NCI-H2107 treated with DMSO at 0.1 percent for 48 hours (cell line): Measurements from ENCODE around the gene NAALADL2.
"Not testable (repeated sequence)": the region's sequence is repeated elsewhere in the genome, so short reads cannot be mapped to it uniquely, and the experiment has no call there.

Source experiments
- DNase-seq: peaks from one replicate; lab custom pipeline; 2025; ENCODE audit not compliant: unreplicated experiment; lab: John Stamatoyannopoulos, UW

The NAALADL2 gene

DNA sequence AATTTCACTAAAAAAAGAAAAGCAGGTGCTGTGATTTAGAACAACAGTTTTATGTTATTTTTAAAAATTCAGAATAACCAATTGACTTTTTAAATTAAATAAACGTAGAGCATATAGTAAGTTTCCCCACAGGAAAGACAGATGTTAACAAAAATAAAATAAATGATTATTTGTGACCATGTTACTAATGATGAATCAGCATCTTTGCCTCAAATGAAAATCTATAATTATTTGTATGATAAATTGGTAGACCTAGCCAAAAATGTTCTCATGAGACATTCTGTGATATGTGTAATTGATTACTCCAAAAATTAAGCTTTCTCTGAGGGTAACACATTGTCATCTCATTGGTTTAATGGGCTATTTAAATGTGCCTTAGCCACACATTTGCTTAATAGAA, 948.0 kb downstream of the NAALADL2 start:
- DNase-seq = no peak

DNA sequence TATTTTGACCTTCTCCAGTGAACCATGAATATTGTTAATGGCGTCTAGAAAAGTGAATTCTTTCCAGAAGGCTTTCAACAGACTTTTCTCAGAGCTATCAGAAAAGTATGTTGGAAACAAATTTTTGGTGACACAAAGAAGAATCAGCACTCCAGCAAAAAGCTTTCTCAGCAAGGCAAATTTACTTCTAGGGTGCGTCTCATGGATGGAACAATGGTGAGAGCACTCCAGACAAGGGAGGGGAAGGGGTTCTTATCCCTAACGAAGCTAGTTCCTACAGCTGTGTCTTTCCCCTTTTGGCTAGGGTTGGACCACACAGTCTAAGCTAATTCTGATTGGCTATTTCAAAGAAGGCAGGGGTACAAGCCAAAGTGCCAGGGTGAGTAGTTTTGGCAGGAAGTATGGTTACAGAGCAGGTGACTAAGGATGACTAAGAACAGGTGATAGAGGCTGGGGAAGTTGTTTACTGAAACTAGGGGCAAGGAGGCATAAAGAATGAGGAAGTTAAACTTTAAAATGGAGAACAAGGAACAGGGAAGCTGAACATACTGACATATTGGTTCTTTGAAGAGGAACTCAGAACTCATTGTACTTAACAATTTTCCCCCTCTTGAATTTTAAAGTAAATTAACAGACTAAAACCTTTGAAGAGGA, 959.8 kb downstream of the NAALADL2 start:
- no peak for DNase-seq

DNA sequence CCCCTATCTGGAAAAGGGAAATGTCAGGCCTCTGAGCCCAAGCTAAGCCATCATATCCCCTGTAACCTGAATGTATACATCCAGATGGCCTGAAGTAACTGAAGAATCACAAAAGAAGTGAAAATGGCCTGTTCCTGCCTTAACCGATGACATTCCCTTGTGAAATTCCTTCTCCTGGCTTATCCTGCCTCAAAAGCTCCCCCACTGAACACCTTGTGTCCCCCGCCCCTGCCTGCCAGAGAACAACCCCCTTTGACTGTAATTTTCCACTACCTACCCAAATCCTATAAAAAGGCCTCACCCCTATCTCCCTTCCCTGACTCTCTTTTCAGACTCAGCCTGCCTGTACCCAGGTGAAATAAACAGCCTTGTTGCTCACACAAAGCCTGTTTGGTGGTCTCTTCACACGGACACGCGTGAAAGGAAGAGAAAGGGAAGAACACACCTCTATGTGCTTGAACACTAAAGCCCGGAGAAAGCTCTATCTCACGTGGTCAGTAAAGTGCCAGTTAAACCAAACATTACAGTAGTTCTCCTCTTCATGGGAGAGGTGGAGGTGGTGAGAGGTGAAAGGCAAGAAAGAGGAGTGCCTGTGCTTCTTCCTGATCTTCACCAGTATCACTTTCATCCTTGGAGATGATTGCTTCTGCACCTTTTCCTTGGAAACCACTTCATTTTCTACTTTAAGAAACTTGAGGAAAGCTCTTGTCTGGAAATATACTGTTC, 963.8 kb downstream of the NAALADL2 start:
- DNase-seq = not testable (repeated sequence)

DNA sequence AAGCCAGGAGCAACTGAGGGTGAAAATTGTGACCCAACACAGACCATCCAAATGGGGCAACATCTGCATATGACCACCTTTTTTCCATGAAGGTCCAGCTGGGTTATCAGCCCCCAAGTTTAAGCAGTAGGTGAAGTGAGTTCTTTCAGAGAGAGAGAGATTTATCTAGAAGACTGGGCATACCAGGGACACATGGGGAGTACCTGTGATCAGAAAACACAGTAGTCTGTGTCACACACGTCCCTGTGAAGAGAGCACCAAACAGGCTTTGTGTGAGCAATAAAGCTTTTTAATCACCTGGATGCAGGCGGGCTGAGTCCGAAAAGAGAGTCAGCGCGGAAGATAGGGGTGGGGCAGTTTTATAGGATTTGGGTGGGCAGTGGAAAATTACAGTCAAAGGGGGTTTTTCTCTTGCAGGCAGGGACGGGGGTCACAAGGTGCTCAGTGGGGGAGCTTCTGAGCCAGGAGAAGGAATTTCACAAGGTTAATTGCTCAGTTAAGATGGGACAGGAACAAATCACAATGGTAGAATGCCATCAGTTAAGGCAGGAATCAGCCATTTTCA, 966.0 kb downstream of the NAALADL2 start:
- DNase-seq = not testable (repeated sequence)

DNA sequence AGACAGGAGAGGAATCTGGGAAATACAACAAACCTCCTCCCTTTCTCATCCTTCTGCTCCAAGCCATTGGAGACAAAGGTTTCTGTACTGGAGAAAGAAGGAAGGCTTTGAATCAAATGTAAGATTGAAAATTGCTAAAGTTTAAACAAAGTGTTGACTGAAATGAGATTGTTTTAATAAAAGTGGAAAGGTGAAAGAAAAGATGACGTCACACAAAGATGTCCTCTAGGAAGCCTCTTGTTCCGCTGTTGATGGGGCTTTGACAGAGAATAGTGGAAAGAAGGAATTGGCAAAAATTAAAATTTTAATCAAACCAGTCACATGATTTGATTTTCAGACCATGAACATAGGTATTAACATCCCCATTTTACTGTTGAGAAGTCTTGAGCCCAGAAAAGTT, 967.6 kb downstream of the NAALADL2 start:
- DNase-seq = no peak

DNA sequence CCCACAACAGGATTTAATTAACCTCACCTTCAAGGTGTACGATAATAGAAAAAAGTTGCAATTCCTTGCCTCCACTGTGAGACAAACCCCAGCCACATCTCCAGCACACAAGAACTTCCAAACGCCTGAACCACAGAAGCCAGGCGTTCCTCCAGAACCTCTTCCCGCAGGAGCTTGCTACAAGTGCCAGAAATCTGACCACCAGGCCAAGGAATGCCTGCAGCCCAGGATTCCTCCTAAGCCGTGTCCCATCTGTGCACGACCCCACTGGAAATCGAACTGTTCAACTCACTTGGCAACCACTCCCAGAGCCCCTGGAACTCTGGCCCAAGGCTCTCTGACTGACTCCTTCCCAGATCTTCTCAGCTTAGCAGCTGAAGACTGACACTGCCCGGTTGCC, 970.7 kb downstream of the NAALADL2 start:
- not testable (repeated sequence) for DNase-seq

DNA sequence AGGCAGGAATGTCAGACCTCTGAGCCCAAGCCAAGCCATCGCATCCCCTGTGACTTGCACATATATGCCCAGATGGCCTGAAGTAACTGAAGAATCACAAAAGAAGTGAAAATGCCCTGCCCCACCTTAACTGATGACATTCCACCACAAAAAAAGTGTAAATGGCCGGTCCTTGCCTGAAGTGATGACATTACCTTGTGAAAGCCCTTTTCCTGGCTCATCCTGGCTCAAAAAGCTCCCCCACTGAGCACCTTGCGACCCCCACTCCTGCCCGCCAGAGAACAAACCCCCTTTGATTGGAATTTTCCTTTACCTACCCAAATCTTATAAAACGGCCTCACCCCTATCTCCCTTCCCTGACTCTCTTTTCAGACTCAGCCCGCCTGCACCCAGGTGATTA, 976.6 kb downstream of the NAALADL2 start:
- not testable (repeated sequence) for DNase-seq

DNA sequence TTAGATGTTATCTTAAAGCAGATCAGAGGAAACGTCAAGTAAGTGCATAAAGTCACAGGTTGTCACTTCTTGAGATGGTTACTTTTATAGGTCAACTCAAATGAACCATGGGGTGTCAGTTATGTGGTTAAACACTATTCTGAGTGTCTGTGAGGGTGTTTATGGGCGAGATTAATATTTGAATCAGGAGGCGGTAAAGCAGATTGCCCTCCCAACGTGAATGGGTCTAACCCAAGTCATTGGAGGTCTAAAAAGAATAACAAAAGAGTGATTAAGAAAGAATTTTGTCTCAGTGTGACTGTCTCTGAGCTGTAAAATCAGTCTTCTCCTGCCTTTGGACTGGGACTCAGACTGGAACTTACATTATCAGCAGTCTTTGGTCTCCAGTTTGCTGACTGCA, 977.5 kb downstream of the NAALADL2 start:
- DNase-seq = no peak

DNA sequence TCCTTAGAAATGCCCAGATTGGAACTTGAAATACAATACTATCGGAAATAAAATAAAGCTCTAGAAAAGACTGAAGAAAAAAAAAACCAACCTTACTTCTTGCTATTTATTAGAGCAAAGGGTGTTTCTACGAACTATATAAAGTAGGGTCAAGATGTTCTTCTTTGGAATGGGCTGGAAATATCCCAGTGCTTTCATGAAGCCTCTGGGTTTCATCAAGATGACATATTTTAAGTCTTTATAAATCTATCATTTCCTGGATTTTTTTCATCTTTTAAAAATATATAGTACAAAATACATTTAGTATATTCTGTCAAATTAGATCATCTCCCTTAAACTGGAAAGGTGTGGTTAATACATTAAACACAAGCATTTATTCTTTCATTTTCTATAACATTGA, 978.8 kb downstream of the NAALADL2 start:
- no peak for DNase-seq

DNA sequence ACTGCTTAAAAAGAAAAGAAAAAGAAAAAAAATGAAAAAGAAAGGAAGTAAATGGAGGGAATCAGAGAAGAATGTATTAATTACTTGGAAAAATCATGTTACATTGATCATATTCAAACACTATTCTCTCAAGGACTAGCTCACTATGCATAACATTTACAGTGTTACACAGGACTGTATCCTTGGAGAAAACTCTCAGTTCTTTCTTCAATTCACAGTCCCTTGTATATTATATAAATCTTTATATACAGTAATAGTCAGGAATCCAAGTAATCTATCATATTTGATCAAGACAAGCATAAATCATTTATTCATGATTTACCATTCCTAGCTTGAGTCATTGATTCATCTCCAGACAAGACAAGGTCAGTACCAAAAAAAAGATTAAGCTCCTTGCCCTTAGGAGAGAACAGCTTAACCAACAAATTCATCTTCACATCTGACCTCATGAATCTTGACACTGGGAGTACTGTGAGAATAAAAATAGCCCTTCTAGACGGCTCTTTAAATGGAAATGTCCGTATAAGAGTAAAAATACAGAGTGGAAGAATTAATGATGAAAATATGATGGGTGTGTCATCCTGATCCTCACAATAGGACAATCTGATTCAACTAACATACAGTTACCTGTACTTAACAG, 980.4 kb downstream of the NAALADL2 start:
- DNase-seq = no peak

DNA sequence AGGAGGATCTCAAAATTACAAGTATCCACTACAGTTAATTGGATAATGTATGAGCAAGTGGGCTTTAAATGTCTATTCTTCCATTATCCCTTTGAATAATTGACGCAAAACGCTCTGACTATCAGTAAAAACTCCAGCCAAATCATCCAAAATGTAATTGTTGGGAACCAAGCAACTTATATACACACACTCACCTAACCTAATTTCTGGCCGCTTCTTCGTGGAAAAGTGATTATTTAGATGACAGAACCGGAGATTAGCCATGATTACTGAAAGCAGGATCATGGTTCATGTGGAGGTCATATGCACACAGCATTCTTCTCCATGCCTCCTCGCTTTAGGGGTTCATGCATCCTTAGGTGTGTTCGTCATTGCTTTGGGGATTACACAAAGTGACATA, 992.4 kb downstream of the NAALADL2 start:
- no peak for DNase-seq

DNA sequence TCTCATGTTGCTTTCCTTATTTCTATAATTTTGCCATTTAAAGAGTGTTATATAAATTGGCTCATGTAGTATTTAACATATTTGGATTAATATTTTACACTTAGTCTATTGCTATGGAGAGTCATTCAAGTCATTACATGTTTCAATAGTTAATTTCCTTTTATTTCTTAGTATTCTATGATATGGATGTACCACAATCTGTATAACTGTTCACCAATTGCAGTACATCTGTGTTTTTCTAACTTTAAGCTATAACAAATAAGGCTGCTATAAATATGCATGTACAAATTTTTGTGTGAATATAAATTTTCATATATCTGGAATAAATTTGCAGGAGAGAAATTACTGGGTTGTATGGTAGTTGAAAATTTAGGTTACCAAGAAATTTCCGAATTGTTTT, 993.4 kb downstream of the NAALADL2 start:
- no peak for DNase-seq

DNA sequence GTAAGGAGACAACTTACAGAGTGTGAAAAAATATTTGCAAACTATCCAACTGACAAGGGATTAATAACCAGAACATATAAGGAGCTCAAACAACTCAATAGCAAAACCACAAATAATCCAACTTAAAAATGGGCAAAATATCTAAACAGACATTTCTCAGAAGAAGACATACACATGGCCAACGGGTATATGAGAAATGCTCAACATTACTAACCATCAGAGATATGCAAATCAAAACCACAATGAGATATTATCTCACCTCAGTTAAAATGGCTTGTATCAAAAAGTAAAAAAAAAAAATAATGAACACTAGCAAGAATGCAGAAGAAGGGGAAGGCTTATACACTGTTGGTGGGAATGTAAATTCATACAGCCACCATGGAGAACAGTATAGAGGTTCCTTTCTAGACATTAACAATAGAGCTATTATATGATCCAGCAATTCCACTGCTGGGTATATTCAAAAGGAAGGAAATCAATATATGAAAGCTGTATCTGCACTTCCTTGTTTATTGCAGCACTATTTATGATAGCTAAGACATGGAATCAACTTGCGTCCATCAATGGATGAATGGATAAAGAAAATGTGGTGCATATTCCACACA, 998.6 kb downstream of the NAALADL2 start:
- no peak for DNase-seq
